ENCODE measurements around the gene SLC38A7. TPM values are rescaled to one million over a fixed set of nuclear protein-coding genes. Genes with fewer than 3 reads are reported as not detected.

SLC38A7 gene
- total RNA-seq, 1 donor = 42.3 TPM

- TF ChIP-seq CTCF (IDR thresholded peaks at IDR 0.05; ENCODE audit: insufficient read depth, low read depth, low read length) = no peak
- peak; percentile 53 for DNase-seq (ENCODE audit: low read depth)
- H3K4me3 ChIP-seq (ENCODE audit: low read depth, low read length) = no peak overlapping the region
Observed at GRCh38 chr16:58651965-58652348, 32.6 kb downstream of the SLC38A7 start.

GRCh38 chr16:58649707-58650106, 34.9 kb downstream of the SLC38A7 start:
- DNase-seq (ENCODE audit: low read depth) = no peak
- H3K4me3 ChIP-seq (ENCODE audit: low read depth, low read length) = no peak overlapping the region
- no peak for TF ChIP-seq CTCF (IDR thresholded peaks at IDR 0.05; ENCODE audit: insufficient read depth, low read depth, low read length)

- no peak for TF ChIP-seq CTCF (IDR thresholded peaks at IDR 0.05; ENCODE audit: insufficient read depth, low read depth, low read length)
- no peak for DNase-seq (ENCODE audit: low read depth)
Observed at GRCh38 chr16:58647107-58647506, 37.5 kb downstream of the SLC38A7 start.

GRCh38 chr16:58644765-58645487, 39.6 kb downstream of the SLC38A7 start:
- no peak for DNase-seq (ENCODE audit: low read depth)
- no peak for TF ChIP-seq CTCF (IDR thresholded peaks at IDR 0.05; ENCODE audit: insufficient read depth, low read depth, low read length)
- no peak overlapping the region for H3K4me3 ChIP-seq (ENCODE audit: low read depth, low read length)

More at GRCh38 chr16:58647107-58647506, 37.5 kb downstream of the SLC38A7 start:
- H3K4me3 ChIP-seq (ENCODE audit: low read depth, low read length) = no peak overlapping the region

- no peak for TF ChIP-seq CTCF (IDR thresholded peaks at IDR 0.05; ENCODE audit: insufficient read depth, low read depth, low read length)
- DNase-seq (ENCODE audit: low read depth) = no peak
- H3K4me3 ChIP-seq (ENCODE audit: low read depth, low read length) = no peak overlapping the region
Observed at GRCh38 chr16:58644108-58644507, 40.5 kb downstream of the SLC38A7 start.

GRCh38 chr16:58640949-58641348, 43.6 kb downstream of the SLC38A7 start:
- TF ChIP-seq CTCF (IDR thresholded peaks at IDR 0.05; ENCODE audit: insufficient read depth, low read depth, low read length) = no peak
- H3K4me3 ChIP-seq (ENCODE audit: low read depth, low read length) = no peak overlapping the region
- DNase-seq (ENCODE audit: low read depth) = no peak

- no peak for DNase-seq (ENCODE audit: low read depth)
- TF ChIP-seq CTCF (IDR thresholded peaks at IDR 0.05; ENCODE audit: insufficient read depth, low read depth, low read length) = no peak
- H3K4me3 ChIP-seq (ENCODE audit: low read depth, low read length) = no peak overlapping the region
Observed at GRCh38 chr16:58639836-58640235, 44.7 kb downstream of the SLC38A7 start.

All from fibroblast of villous mesenchyme (primary cell).